ENCODE data around the gene CLGN. TPM values are rescaled to one million over a fixed set of nuclear protein-coding genes. Genes with fewer than 3 reads are reported as not detected.

Gene CLGN
- total RNA-seq, 1 experiment from 2014 or later, result 9.6 TPM

GRCh38 chr4:140368686-140369085 lies 58.8 kb downstream of the CLGN start:
- peaks cover 2% of the 10 kb centered on the region for H3K79me2 ChIP-seq (ENCODE audit: low read length)
- DNase-seq, result no peak
- no peak for ATAC-seq
- no peak for TF ChIP-seq EZH2phosphoT487 (IDR thresholded peaks at IDR 0.05; ENCODE audit: borderline replicate concordance, low read length)
- TF ChIP-seq, protein P1, sequence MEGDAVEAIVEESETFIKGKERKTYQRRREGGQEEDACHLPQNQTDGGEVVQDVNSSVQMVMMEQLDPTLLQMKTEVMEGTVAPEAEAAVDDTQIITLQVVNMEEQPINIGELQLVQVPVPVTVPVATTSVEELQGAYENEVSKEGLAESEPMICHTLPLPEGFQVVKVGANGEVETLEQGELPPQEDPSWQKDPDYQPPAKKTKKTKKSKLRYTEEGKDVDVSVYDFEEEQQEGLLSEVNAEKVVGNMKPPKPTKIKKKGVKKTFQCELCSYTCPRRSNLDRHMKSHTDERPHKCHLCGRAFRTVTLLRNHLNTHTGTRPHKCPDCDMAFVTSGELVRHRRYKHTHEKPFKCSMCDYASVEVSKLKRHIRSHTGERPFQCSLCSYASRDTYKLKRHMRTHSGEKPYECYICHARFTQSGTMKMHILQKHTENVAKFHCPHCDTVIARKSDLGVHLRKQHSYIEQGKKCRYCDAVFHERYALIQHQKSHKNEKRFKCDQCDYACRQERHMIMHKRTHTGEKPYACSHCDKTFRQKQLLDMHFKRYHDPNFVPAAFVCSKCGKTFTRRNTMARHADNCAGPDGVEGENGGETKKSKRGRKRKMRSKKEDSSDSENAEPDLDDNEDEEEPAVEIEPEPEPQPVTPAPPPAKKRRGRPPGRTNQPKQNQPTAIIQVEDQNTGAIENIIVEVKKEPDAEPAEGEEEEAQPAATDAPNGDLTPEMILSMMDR (conservative IDR thresholded peaks at IDR 0.05; ENCODE audit: low read depth, low read length), result no peak
- TF ChIP-seq EZH2 (IDR thresholded peaks at IDR 0.05; ENCODE audit: low read length, unreplicated experiment), result no peak
- H3K4me3 ChIP-seq (ENCODE audit: low read length), result peak overlapping the region; percentile 30; the same call in 1 of the 2 replicates
- H3K4me1 ChIP-seq (ENCODE audit: insufficient read depth, low read length), result peaks cover 30% of the 10 kb centered on the region
- CTCF ChIA-PET, result interaction anchor here (0.6 to 1.6 kb wide), 2 partner anchors 9 to 483 kb away, joined by 3 to 9 read pairs; no protein-coding TSS in a partner anchor
- peak overlapping the region; percentile 31; the same call in 1 of the 2 replicates for H2AFZ ChIP-seq (ENCODE audit: low read length)
- H3K27me3 ChIP-seq (ENCODE audit: low read length), result no peaks in the 10 kb centered on the region
- peak overlapping the region; percentile 72 for H3K4me2 ChIP-seq (ENCODE audit: low read length)
- no peaks in the 10 kb centered on the region for H3K9me3 ChIP-seq (ENCODE audit: low read length)
- H3K27ac ChIP-seq (ENCODE audit: low read length), result peak overlapping the region; percentile 67
- no peaks in the 10 kb centered on the region for H3K36me3 ChIP-seq (ENCODE audit: low read depth, low read length)
- H3K9me2 ChIP-seq (replicated peaks; ENCODE audit: low read length), result no peaks in the 10 kb centered on the region
- no peaks in the 10 kb centered on the region for H4K20me1 ChIP-seq (ENCODE audit: low read length)
- no TSS peak for BruUV-seq (replicated peaks)
- no peak overlapping the region for H3K9ac ChIP-seq (ENCODE audit: low read length)
- H3F3A ChIP-seq (ENCODE audit: low read length, unreplicated experiment), result peaks cover 6% of the 10 kb centered on the region
- intact Hi-C loops (cut with micrococcal nuclease), result no loop called here
- POLR2A ChIA-PET (ENCODE audit: unreplicated experiment), result interaction anchor here (0.6 to 0.7 kb wide), 3 partner anchors 156 to 624 kb away, joined by 3 to 4 read pairs (median 3); no protein-coding TSS in a partner anchor

GRCh38 chr4:140367738-140368137 lies 59.7 kb downstream of the CLGN start:
- peaks cover 30% of the 10 kb centered on the region for H3K4me1 ChIP-seq (ENCODE audit: insufficient read depth, low read length)
- H3K4me3 ChIP-seq (ENCODE audit: low read length), result no peak overlapping the region
- H3K27me3 ChIP-seq (ENCODE audit: low read length), result no peaks in the 10 kb centered on the region
- no peaks in the 10 kb centered on the region for H3K9me2 ChIP-seq (replicated peaks; ENCODE audit: low read length)
- BruUV-seq (replicated peaks), result no TSS peak
- TF ChIP-seq EZH2 (IDR thresholded peaks at IDR 0.05; ENCODE audit: low read length, unreplicated experiment), result no peak
- TF ChIP-seq, protein P1 (conservative IDR thresholded peaks at IDR 0.05; ENCODE audit: low read depth, low read length), result no peak
- TF ChIP-seq EZH2phosphoT487 (IDR thresholded peaks at IDR 0.05; ENCODE audit: borderline replicate concordance, low read length), result no peak
- no peaks in the 10 kb centered on the region for H3K9me3 ChIP-seq (ENCODE audit: low read length)
- no peak overlapping the region for H3K9ac ChIP-seq (ENCODE audit: low read length)
- DNase-seq, result peak; percentile 78
- H3K36me3 ChIP-seq (ENCODE audit: low read depth, low read length), result no peaks in the 10 kb centered on the region
- peak; percentile 57 for ATAC-seq
- H3K4me2 ChIP-seq (ENCODE audit: low read length), result peak overlapping the region; percentile 55
- peak overlapping the region; percentile 64 for H3K27ac ChIP-seq (ENCODE audit: low read length)
- no peak overlapping the region for H2AFZ ChIP-seq (ENCODE audit: low read length)
- no peaks in the 10 kb centered on the region for H4K20me1 ChIP-seq (ENCODE audit: low read length)
- CTCF ChIA-PET, result interaction anchor here (1.6 kb wide), 1 partner anchor 8 kb away, joined by 9 read pairs; no protein-coding TSS in a partner anchor
- POLR2A ChIA-PET (ENCODE audit: unreplicated experiment), result interaction anchor here (0.6 to 0.7 kb wide), 2 partner anchors 102 to 389 kb away, joined by 3 to 5 read pairs; no protein-coding TSS in a partner anchor
- intact Hi-C loops (cut with micrococcal nuclease), result no loop called here
- no peaks in the 10 kb centered on the region for H3K79me2 ChIP-seq (ENCODE audit: low read length)
- H3F3A ChIP-seq (ENCODE audit: low read length, unreplicated experiment), result peaks cover 6% of the 10 kb centered on the region

- TF ChIP-seq EZH2phosphoT487 (IDR thresholded peaks at IDR 0.05; ENCODE audit: borderline replicate concordance, low read length), result no peak
- TF ChIP-seq EZH2 (IDR thresholded peaks at IDR 0.05; ENCODE audit: low read length, unreplicated experiment), result no peak
- TF ChIP-seq, protein P1 (conservative IDR thresholded peaks at IDR 0.05; ENCODE audit: low read depth, low read length), result no peak
- POLR2A ChIA-PET (ENCODE audit: unreplicated experiment), result no interaction called here
- Histone ChIP-seq H3K9ac (ENCODE audit: low read length) (no peak overlapping the region), H2AFZ (ENCODE audit: low read length) (no peak overlapping the region), H3K4me1 (ENCODE audit: insufficient read depth, low read length) (peaks cover 14% of the 10 kb centered on the region), H3K27ac (ENCODE audit: low read length) (no peak overlapping the region), H3K79me2 (ENCODE audit: low read length) (no peaks in the 10 kb centered on the region), H3F3A (ENCODE audit: low read length, unreplicated experiment) (peaks cover 6% of the 10 kb centered on the region), H3K36me3 (ENCODE audit: low read depth, low read length) (no peaks in the 10 kb centered on the region; the same call in 1 of the 2 replicates), H3K9me2 (replicated peaks; ENCODE audit: low read length) (no peaks in the 10 kb centered on the region), H4K20me1 (ENCODE audit: low read length) (no peaks in the 10 kb centered on the region), H3K4me3 (ENCODE audit: low read length) (no peak overlapping the region), H3K9me3 (ENCODE audit: low read length) (no peaks in the 10 kb centered on the region), H3K4me2 (ENCODE audit: low read length) (no peak overlapping the region), H3K27me3 (ENCODE audit: low read length) (no peaks in the 10 kb centered on the region)
- CTCF ChIA-PET, result interaction anchor here (0.6 kb wide), 1 partner anchor 178 kb away, joined by 5 read pairs; no protein-coding TSS in a partner anchor
- ATAC-seq (no peak), DNase-seq (no peak)
- intact Hi-C loops (cut with micrococcal nuclease), result no loop called here
- no TSS peak for BruUV-seq (replicated peaks)
Observed at GRCh38 chr4:140363558-140363957, 63.9 kb downstream of the CLGN start.

All from PC-3 (cell line).